GM12873 (cell line): ENCODE results near the gene MKI67.

Experiments used
- CTCF ChIP-seq: IDR thresholded peaks from 2 replicates; pipeline ENCODE4 v1.5.1; 2012; ENCODE audit warnings: low read depth, mild to moderate bottlenecking, moderate library complexity, low read length, control low read depth; ENCODE audit not compliant: insufficient read depth; ENCODE audit errors: missing control alignments

Gene MKI67

GRCh38 chr10:128092454-128092853 lies 33.8 kb downstream of the MKI67 start:
- TF ChIP-seq CTCF, result no peak

- no peak for TF ChIP-seq CTCF
Measured at GRCh38 chr10:128091636-128092210, 34.5 kb downstream of the MKI67 start.

DNA sequence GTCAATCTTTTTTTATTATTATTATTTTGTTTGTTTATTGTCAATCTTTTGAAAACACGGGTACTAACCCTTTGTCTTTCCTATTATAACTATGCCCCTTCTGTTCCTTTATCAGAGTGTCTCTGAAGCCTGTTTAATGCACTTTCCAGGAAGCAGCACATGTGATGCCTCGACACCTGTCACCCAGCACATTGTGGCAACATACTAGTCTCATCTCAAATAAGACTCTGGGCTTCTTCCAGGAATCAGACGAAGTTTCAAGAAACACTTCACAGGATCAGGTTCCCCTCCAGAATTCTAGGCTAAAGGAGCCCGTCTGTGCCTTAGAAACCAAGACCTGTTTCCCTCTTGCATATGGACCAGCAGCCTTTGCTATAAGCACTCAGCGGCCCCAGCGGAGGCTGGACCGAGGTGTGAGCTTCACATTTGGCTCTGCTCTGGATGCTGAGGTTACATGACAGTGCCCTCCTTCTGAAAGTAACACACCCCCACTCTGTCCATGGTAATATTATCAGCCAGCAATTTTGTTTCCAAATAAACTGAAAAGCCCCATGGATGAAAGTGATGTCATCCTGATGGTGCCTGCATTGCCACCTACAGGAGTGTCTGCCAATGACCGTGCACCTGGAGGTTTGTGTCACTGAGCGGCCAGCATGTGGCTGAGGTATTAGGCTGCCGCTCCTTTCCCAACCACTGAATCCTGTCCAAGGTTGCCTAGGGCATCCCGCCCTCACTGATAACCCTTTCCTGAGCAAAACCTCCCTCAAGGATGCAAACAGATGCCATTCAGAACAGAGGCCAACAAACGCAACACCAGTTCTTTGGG lies 38.1 kb downstream of the MKI67 start:
- peak; percentile 20 for TF ChIP-seq CTCF

DNA sequence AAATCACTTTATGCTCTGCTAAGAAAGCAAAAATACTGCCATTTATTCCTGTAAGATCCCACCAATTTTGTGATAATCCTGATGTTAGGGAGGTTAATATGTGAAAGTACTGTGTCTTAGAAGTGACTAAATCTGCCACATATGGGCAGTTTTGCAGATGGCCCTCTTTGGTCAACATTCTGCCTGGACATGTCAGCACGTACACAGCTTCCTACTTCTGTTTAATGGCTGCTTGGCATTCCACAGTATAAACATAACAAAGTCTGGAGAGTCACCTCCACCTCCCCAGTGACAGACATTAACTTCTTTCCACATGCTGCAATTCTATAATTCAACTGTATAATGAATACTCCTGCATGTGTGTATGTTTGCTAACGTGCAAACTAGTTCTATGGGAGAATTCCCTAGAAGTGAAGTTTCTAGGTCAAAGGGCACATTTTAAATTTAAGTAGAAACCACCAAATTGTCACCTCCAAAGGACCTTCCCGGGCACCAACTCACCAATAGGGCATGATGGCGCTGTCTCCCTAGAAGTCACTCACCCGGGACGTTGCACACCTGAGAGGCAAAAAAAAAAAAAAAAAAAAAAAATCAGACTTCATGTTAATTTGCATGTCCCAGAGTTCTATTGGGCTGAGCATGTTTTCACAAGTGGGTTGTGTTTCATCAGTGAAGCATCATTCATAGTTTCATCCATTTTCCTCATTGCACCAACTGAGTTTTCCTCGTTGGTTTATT lies 38.9 kb downstream of the MKI67 start:
- TF ChIP-seq CTCF, result no peak

DNA sequence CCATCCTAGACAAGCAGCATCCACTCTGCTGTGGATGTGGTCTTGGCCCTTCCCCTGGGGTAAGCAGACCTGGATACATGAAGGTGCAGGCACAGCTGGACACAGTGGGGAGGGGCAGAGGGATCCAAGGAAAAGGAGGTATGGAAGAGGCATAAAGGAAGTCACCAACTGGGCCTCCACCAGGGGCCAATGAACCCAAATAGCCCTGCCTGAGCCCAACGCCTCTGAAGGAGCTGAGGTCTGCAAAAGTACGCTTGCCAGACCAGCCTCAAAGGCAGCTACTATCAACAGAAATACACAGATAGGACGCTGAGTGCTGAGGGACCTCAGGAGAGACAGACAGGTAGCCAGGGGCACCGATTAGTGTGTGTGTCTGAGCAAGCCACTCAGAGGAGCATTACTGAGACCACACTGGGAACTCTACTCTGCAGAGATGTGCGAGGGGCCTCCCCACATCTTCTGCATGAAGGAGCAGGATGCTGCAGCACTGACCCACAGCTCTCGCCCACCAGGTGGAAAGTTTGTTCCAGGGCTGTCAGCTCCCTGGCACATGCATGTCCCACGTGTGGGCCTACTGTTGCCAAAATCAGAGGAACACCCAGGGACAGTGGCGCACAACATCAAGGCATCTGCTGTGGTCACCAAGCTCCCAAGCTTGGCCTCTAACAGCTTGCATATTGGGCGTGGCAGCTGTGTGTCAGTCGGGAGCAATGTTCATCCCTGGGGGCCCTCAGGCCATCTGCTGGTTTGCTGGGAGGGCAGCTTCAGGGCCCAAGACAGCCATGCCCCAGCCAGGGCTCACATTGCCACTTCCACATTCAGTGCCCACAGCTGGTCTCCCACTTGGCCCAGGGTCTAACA lies 40.0 kb downstream of the MKI67 start:
- TF ChIP-seq CTCF, result no peak

DNA sequence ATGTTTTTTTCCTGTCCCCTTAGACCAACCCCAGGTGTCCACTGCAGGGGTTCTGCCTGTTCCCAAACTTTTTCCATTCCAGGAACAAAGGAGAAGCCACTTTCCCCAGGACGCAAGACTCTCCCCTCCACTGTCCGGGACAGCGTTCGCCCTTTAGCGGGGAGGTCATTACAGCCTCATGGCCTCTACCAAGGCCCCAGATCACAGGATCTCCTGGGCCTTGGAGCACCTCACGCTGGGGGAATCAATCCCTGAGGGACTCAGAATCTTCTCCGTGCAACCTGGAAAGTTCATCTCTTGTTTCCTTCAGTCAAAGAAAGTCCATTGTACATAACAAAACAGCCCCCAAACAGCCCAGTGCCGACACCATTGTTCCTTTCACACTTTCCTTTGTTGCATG lies 41.2 kb downstream of the MKI67 start:
- TF ChIP-seq CTCF, result no peak
